Measurements from ENCODE around the gene GSE1. TPM values are rescaled to one million over a fixed set of nuclear protein-coding genes. Genes with fewer than 3 reads are reported as not detected.

The GSE1 gene
- total RNA-seq, 1 donor from 2014 or later: 80.8 TPM

DNA sequence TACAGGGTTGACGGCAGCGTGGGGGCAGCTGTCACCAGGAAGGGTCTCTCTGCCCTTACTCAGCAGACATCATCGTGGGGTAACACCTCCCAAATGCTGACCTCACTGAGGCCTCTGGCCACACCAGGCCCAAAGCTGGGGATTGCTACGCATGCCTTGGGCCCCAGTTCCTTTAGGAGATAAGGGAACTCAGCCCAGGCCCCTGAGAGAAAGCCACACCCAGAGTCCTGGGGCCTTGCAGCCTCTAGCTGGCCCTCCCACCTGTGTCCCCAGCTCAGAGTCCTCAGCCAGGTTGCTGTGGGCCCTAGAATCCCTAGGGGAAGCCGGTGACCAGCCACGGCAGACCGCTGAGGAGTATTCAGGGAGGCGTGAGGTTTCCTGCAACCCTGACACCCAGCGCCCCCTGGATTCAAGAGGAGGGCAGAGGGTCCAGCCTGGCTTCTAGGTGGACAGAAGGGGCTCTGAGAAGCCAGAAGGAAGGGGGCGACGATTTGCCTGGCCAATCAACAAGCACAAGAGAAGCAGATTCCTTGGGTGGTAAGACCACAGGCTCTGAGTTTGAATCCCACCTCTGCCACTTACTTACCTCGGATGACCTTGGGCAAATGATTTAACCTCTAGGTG, 85.9 kb downstream of the GSE1 start:
- TF ChIP-seq POLR2A (IDR thresholded peaks at IDR 0.05) (no peak), POLR2AphosphoS5 (IDR thresholded peaks at IDR 0.05; ENCODE audit: insufficient read depth in 1 of 2, low read depth in 1 of 2) (no peak)
- TF ChIP-seq, protein P1, sequence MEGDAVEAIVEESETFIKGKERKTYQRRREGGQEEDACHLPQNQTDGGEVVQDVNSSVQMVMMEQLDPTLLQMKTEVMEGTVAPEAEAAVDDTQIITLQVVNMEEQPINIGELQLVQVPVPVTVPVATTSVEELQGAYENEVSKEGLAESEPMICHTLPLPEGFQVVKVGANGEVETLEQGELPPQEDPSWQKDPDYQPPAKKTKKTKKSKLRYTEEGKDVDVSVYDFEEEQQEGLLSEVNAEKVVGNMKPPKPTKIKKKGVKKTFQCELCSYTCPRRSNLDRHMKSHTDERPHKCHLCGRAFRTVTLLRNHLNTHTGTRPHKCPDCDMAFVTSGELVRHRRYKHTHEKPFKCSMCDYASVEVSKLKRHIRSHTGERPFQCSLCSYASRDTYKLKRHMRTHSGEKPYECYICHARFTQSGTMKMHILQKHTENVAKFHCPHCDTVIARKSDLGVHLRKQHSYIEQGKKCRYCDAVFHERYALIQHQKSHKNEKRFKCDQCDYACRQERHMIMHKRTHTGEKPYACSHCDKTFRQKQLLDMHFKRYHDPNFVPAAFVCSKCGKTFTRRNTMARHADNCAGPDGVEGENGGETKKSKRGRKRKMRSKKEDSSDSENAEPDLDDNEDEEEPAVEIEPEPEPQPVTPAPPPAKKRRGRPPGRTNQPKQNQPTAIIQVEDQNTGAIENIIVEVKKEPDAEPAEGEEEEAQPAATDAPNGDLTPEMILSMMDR (IDR thresholded peaks at IDR 0.05): no peak
- H3K9me3 ChIP-seq: no peaks in the 10 kb centered on the region
- no peak for DNase-seq (ENCODE audit: extremely low spot score in 2 of 2)
- no peaks in the 10 kb centered on the region for H3K4me1 ChIP-seq
- intact Hi-C loops (cut with DNase I): no loop called here
- H3K27ac ChIP-seq: no peak overlapping the region
- no peaks in the 10 kb centered on the region for H3K27me3 ChIP-seq
- no peaks in the 10 kb centered on the region for H3K36me3 ChIP-seq
- H3K4me3 ChIP-seq: no peak overlapping the region

DNA sequence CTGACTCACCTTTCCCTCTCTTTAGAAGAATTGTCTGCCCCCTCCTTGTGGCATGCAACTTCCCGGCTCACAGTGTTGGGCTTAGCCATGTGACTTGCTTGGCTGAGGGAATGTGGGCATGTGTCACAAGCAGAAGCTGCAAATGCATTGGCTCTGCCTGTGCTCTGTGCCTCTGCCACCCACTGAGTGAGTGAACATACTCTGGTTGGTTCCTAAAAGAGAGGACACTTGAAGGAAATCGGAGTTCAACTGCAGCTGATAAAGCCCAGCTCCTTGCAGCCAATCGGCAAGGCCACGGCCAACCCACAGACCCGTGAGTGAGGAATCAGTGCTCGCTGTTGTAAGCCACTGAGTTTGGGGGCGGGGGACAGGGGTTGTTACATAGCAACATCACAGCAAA, 86.5 kb downstream of the GSE1 start:
- Histone ChIP-seq H3K9me3 (no peaks in the 10 kb centered on the region), H3K4me3 (no peak overlapping the region), H3K27ac (no peak overlapping the region), H3K27me3 (no peaks in the 10 kb centered on the region), H3K36me3 (no peaks in the 10 kb centered on the region), H3K4me1 (no peaks in the 10 kb centered on the region)
- TF ChIP-seq, protein P1 (IDR thresholded peaks at IDR 0.05): no peak
- no peak for TF ChIP-seq POLR2A (IDR thresholded peaks at IDR 0.05)
- TF ChIP-seq POLR2AphosphoS5 (IDR thresholded peaks at IDR 0.05; ENCODE audit: insufficient read depth in 1 of 2, low read depth in 1 of 2): no peak
- intact Hi-C loops (cut with DNase I): no loop called here
- no peak for DNase-seq (ENCODE audit: extremely low spot score in 2 of 2)

DNA sequence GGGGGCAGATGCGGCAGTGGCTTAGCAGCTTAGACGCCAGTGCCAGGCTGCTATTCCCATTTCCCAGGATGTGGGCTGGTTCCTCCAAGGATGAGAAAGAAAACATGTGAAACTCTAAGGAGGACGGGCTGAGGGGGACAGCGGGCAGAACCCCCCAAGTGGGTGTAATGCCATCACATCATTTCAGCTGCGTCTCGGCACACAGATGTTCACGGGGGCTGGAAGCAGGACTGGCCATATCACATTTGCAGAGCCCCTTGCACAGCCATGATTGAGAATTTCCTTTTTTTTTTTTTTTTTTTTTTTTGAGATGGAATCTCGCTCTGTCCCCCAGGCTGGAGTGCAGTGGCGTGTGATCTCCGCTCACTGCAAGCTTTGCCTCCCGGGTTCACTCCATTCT, 90.9 kb downstream of the GSE1 start:
- no peaks in the 10 kb centered on the region for H3K4me1 ChIP-seq
- TF ChIP-seq POLR2AphosphoS5 (IDR thresholded peaks at IDR 0.05; ENCODE audit: insufficient read depth in 1 of 2, low read depth in 1 of 2): no peak
- no peak for TF ChIP-seq POLR2A (IDR thresholded peaks at IDR 0.05)
- TF ChIP-seq, protein P1 (IDR thresholded peaks at IDR 0.05): no peak
- no peak overlapping the region for H3K4me3 ChIP-seq
- no peaks in the 10 kb centered on the region for H3K9me3 ChIP-seq
- DNase-seq (ENCODE audit: extremely low spot score in 2 of 2): no peak
- H3K27me3 ChIP-seq: no peaks in the 10 kb centered on the region
- intact Hi-C loops (cut with DNase I): no loop called here
- H3K27ac ChIP-seq: no peak overlapping the region
- H3K36me3 ChIP-seq: no peaks in the 10 kb centered on the region

DNA sequence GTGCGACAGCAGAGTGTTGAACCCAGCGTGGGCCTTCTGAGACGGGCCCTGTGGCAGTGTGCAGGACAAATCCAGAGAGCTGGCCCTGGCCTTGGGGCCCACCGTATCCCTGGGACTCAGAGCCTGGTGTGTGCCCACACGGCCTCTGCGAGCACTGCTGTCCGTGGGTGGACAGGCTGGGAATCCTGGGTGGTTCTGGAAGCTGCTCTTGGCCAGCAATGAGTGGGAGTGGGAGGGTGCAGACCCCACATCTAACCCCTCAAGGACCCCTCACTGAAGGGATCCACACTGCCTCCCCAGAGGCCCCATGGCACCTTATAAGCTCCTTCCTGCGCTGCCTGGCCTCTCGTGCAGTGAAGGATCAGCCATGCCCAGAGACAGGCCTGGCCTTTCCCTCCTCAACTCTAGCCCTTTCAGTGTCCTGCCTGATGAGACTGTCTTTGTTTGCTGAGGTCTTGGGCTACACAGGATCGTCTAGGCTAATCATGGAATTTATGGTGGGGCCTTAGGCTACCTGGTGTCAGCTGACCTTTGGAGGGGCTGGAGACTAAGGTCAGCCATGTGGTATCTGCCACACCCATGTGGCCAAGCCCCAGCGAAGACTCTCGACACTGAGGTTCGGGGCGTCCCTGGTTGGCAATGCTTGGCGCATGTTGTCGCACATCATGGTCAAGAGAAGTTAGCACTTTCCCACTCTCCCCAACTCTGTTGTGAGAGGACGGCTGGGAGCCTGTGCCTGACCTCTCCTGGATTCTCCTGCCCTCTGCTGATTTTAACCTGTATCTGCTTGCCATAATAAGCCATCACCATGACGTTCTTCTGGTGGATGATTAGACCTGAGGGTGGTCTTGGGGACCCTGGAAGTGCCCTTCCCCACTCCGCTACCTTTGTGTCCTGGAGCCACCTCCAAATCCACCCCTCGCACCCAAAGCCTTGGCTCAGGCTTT, 92.1 kb downstream of the GSE1 start:
- Histone ChIP-seq H3K27me3 (no peaks in the 10 kb centered on the region), H3K27ac (no peak overlapping the region), H3K9me3 (no peaks in the 10 kb centered on the region), H3K4me1 (no peaks in the 10 kb centered on the region), H3K4me3 (no peak overlapping the region), H3K36me3 (no peaks in the 10 kb centered on the region)
- TF ChIP-seq POLR2AphosphoS5 (IDR thresholded peaks at IDR 0.05; ENCODE audit: insufficient read depth in 1 of 2, low read depth in 1 of 2) (no peak), POLR2A (IDR thresholded peaks at IDR 0.05) (no peak)
- TF ChIP-seq, protein P1 (IDR thresholded peaks at IDR 0.05): no peak
- intact Hi-C loops (cut with DNase I): no loop called here
- no peak for DNase-seq (ENCODE audit: extremely low spot score in 2 of 2)
